GM21723 (cell line): Measurements from ENCODE around the gene TNNC1.

Experiments used
- ATAC-seq: cut with Tn5 transposase; IDR thresholded peaks from one replicate; pipeline ENCODE4 v1.9.1; 2021; ENCODE audit warnings: mild to moderate bottlenecking, moderate library complexity; ENCODE audit not compliant: unreplicated experiment

The TNNC1 gene

GRCh38 chr3:52402706-52403270, 51.1 kb downstream of the TNNC1 start:
- no peak for ATAC-seq

GRCh38 chr3:52402101-52402521, 51.7 kb downstream of the TNNC1 start:
- no peak for ATAC-seq

GRCh38 chr3:52401551-52401950, 52.3 kb downstream of the TNNC1 start:
- ATAC-seq, result no peak
